Heart left ventricle (tissue), 13 donors: ENCODE results near the gene FADS3.

Experiments used
- POLR2A ChIP-seq, 2 donors: fragments of 450-650 bp; IDR thresholded peaks; one replicate each; pipeline ENCODE4 v1.6.1; 2017; ENCODE audit warnings: antibody characterized with exemption in 2 of 2, mild to moderate bottlenecking in 2 of 2, moderate library complexity in 2 of 2
- TF ChIP-seq, protein P1 (sequence below), 12 donors: fragments of 200-600 bp; sonication (generic) in 4 of 12; IDR thresholded peaks; one replicate each; pipeline versions ENCODE4 v1.5.0 to v1.8.0; 2018 to 2022; ENCODE audit warnings: antibody characterized with exemption in 12 of 12, mild to moderate bottlenecking in 5 of 12
- donor health status: ischemic (EF 13 %, LVEDD 7.1; RV severe dilation, severe dysfunction).
- donor health status: DM: no; HTN: yes; CAD: no.
- donor health status: DM: no; HTN: no; CAD: no.
- donor health status: ischemic (EF 25% LVEDD 6.9; RV normal size, moderate dysfunction).
- donor health status: ischemic (EF 25% LVEDD 5.7; RV mildly dilated, moderate dysfunction).
- donor health status: ischemic (EF 35%, LVEDD 5.7; RV mildly dilated, moderate dysfunction).
- donor health status: nonischemic (EF 11% LVEDD 7.7; RV severe dilation, severe dysfunction).
- donor health status: DM: yes; HTN: yes; CAD: no.
- donor health status: PGD.
- donor health status: ischemic (EF 29% LVEDD 5.4; RV normal size, mild dysfunction).
- donor health status: nonischemic (EF 23%, LVEDD 6.1; RV moderate dilation, normal function).

DNA sequence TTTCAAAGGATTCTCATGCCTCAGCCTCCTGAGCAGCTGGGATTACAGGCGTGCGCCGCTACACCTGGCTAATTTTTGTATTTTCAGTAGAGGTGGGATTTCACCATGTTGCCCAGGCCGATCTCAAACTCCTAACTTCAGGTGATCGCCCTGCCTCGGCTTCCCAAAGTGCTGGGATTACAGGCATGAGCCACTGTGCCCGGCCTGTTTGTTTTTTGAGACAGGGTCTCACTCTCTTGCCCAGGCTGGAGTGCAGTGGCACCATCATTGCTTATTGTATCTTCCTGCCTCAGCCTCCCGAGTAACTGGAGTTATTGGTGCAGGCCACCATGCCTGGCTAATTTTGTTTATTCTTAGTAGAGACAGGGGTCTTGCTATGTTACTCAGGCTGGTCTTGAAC, 55.2 kb downstream of the FADS3 start:
- TF ChIP-seq, protein P1, sequence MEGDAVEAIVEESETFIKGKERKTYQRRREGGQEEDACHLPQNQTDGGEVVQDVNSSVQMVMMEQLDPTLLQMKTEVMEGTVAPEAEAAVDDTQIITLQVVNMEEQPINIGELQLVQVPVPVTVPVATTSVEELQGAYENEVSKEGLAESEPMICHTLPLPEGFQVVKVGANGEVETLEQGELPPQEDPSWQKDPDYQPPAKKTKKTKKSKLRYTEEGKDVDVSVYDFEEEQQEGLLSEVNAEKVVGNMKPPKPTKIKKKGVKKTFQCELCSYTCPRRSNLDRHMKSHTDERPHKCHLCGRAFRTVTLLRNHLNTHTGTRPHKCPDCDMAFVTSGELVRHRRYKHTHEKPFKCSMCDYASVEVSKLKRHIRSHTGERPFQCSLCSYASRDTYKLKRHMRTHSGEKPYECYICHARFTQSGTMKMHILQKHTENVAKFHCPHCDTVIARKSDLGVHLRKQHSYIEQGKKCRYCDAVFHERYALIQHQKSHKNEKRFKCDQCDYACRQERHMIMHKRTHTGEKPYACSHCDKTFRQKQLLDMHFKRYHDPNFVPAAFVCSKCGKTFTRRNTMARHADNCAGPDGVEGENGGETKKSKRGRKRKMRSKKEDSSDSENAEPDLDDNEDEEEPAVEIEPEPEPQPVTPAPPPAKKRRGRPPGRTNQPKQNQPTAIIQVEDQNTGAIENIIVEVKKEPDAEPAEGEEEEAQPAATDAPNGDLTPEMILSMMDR (IDR thresholded peaks at IDR 0.05) = no peak
- no peak for TF ChIP-seq POLR2A (IDR thresholded peaks at IDR 0.05)
